ENCODE results near the gene GON4L.
"Not testable (repeated sequence)": the region's sequence is repeated elsewhere in the genome, so short reads cannot be mapped to it uniquely, and the experiment has no call there.

GON4L gene

DNA sequence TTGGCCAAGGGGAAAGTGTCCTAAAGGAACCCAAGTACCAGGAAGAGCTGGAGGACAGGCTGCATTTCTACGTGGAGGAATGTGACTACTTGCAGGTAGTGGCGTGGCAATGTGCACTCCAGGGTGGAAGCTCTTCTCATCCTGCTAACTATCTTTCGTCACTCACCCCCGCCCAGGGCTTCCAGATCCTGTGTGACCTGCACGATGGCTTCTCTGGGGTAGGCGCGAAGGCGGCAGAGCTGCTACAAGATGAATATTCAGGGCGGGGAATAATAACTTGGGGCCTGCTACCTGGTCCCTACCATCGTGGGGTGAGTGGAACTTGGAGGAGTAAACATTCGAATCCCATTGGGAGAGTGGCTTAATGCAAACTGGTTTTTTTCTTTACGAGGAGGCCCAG is 109.4 kb downstream of the GON4L start:
- not testable (repeated sequence) for DNase-seq (ENCODE audit: low read depth in 1 of 2, low spot score in 1 of 2)

GRCh38 chr1:155745284-155746228 is 111.5 kb downstream of the GON4L start:
- DNase-seq (ENCODE audit: low read depth in 1 of 2, low spot score in 1 of 2), result peak; percentile 75 to 88

GRCh38 chr1:155744711-155745283 is 112.2 kb downstream of the GON4L start:
- no peak for DNase-seq (ENCODE audit: low read depth in 1 of 2, low spot score in 1 of 2)

- no peak for DNase-seq (ENCODE audit: low read depth in 1 of 2, low spot score in 1 of 2)
Measured at GRCh38 chr1:155741908-155742307, 115.1 kb downstream of the GON4L start.

- no peak for DNase-seq (ENCODE audit: low read depth in 1 of 2, low spot score in 1 of 2)
Measured at GRCh38 chr1:155740995-155741394, 116.0 kb downstream of the GON4L start.

- no peak for DNase-seq (ENCODE audit: low read depth in 1 of 2, low spot score in 1 of 2)
Measured at GRCh38 chr1:155729031-155729898, 127.7 kb downstream of the GON4L start.

- DNase-seq (ENCODE audit: low read depth in 1 of 2, low spot score in 1 of 2), result no peak
Measured at GRCh38 chr1:155725142-155725541, 131.9 kb downstream of the GON4L start.

GRCh38 chr1:155719703-155720102 is 137.3 kb downstream of the GON4L start:
- DNase-seq (ENCODE audit: low read depth in 1 of 2, low spot score in 1 of 2), result no peak

DNA sequence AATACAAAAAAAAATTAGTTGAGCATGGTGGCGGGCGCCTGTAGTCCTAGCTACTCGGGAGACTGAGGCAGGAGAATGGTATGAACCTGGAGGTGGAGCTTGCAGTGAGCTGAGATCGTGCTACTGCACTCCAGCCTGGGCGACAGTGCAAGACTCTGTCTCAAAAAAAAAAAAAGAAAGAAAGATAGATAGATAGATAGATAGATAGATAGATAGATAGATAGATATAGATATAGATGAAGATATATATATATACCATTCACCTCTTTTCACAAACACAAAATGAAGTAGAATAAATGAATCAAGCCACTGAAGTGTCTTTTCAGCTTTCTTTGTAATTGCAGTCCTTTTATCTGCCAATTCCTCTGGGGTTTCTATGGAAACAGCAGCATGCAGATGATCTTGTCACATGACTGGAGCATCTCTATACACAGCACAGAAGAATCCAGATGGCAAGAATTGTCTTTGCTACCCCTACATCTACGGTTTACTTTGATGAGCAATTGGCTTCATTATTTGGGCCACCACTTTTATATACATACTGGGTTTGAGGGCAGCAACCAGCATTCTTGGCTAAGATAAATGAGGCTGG is 138.4 kb downstream of the GON4L start:
- not testable (repeated sequence) for DNase-seq (ENCODE audit: low read depth in 1 of 2, low spot score in 1 of 2)

- DNase-seq (ENCODE audit: low read depth in 1 of 2, low spot score in 1 of 2), result no peak
Measured at GRCh38 chr1:155717041-155717440, 140.0 kb downstream of the GON4L start.

DNA sequence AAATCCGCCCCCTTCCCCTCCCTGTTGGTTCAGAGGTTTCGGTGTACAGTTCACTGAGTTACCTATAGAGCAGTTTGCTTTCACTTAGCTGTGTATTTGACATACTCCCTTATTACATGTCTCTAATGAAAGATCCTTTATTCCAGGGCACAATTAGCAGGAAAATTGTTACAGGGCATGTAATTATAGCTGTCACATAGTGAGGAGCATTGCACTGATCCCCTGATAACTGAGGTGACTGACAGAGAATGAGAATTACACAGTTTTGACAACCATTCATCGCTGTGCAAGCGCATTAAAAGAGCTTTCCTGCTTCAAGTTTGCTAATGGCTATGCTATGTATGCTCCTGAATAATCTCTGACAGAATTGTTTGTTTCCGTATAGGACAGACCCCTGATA is 141.2 kb downstream of the GON4L start:
- DNase-seq (ENCODE audit: low read depth in 1 of 2, low spot score in 1 of 2), result no peak

GRCh38 chr1:155715056-155715455 is 142.0 kb downstream of the GON4L start:
- not testable (repeated sequence) for DNase-seq (ENCODE audit: low read depth in 1 of 2, low spot score in 1 of 2)

DNA sequence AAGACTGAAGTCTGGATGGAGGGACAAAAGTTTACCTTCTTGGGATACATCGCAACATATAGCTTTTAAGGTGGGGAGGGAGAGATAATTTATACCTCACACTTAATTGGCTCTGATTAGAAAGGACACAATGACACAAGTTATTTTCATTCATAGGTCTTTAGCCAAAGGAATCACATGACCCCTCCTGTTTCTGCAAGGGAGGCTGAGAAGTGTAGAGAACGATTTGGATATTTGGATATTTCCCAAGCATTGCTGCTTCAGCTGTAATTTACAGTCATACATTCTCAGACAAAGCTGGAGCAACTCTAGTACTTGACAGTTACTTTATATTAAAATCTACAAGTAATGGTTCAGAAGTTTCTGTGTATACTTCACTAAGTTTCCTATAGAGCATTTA is 143.9 kb downstream of the GON4L start:
- DNase-seq (ENCODE audit: low read depth in 1 of 2, low spot score in 1 of 2), result no peak

DNA sequence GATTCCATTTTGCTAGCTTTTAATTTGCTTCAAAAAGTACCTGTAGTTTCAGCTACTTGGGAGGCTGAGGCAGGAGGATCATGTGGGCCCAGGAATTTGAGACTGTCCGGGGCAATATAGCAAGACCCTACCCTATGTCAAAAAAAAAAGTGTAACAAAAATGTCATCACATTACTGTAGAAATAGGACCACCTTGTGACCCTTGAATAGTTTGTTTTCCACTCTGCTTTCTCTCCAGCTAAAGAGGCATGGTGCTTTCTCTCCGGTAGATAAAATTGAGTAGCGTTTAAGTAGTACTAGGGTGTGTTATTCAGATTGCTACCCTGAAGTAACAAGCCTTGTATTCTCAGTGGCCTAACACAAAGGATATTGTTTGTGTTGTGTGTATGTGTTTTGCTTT is 144.4 kb downstream of the GON4L start:
- not testable (repeated sequence) for DNase-seq (ENCODE audit: low read depth in 1 of 2, low spot score in 1 of 2)

DNA sequence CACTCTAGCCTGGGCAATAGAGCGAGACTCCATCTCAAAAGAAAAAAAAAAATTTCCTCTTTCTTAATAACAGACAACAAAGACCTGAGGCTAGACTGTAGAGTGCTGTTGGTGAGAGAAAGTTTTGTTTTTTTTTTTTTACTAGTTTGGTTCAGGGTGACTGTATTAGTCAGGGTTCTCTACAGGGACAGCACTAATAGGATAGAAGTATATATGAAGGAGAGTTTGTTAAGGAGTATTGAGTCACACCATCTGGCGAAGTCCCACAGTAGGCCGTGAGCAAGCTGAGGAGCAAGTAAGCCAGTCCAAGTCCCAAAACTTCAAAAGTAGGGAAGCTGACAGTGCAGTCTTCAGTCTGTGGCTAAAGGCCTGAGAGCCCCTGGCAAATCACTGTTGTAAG is 145.6 kb downstream of the GON4L start:
- DNase-seq (ENCODE audit: low read depth in 1 of 2, low spot score in 1 of 2), result not testable (repeated sequence)

- no peak for DNase-seq (ENCODE audit: low read depth in 1 of 2, low spot score in 1 of 2)
Measured at GRCh38 chr1:155709391-155709790, 147.6 kb downstream of the GON4L start.

- no peak for DNase-seq (ENCODE audit: low read depth in 1 of 2, low spot score in 1 of 2)
Measured at GRCh38 chr1:155706139-155706538, 150.9 kb downstream of the GON4L start.

GRCh38 chr1:155704414-155704813 is 152.6 kb downstream of the GON4L start:
- not testable (repeated sequence) for DNase-seq (ENCODE audit: low read depth in 1 of 2, low spot score in 1 of 2)

DNA sequence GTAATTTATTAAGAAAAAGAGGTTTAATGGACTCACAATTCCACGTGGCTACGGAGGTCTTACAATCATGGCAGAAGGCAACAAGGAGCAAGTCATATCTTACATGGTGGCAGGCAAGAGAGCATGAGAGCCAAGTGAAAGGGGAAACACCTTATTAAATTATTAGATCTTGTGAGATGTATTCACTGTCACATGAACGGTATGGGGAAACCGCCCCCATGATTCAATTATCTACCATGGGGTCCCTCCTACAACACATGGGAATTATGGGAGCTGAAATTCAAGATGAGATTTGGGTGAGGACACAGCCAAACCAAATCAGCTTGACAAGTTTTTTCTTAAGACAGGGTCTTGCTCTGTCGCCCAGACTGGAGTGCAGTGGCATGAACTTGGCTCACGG is 153.8 kb downstream of the GON4L start:
- DNase-seq (ENCODE audit: low read depth in 1 of 2, low spot score in 1 of 2), result no peak

- DNase-seq (ENCODE audit: low read depth in 1 of 2, low spot score in 1 of 2), result not testable (repeated sequence)
Measured at GRCh38 chr1:155701675-155702074, 155.3 kb downstream of the GON4L start.

All from activated T-helper 1 cell treated with anti-CD3 and anti-CD28 coated beads, Interleukin-2, amount 50 U/mL, for 16 hours (primary cell).